CD4-positive, alpha-beta T cell (primary cell): ENCODE results near the gene AGXT2. TPM values are rescaled to one million over a fixed set of nuclear protein-coding genes. Genes with fewer than 3 reads are reported as not detected.

Experiments used
- ATAC-seq: fragments of 200-7000 bp; cut with Tn5 transposase; one replicate; pipeline ENCODE4 v1.10.0; 2022; ENCODE audit warnings: mild to moderate bottlenecking; ENCODE audit not compliant: poor library complexity
- CTCF ChIA-PET: fragments of 350-600 bp; sonication (Branson Sonifier 250); formaldehyde crosslinking; loops from one replicate; lab custom pipeline; 2021; ENCODE audit warnings: antibody characterized with exemption, inconsistent platforms; lab: Charles Lee
- POLR2A ChIA-PET: fragments of 350-600 bp; sonication (Branson Sonifier 250); formaldehyde crosslinking; loops from one replicate; lab custom pipeline; 2021; ENCODE audit warnings: antibody characterized with exemption, inconsistent platforms; lab: Charles Lee
- DNase-seq, 14 experiments: peaks; one replicate each; pipeline ENCODE4 v3.0.0-alpha.2; 2013 to 2020; ENCODE audit warnings: mixed read lengths in 2 of 14
- H3K27ac ChIP-seq, 2 donors: one replicate each; pipeline versions ENCODE4 v1.5.1 to v1.7.0; 2013; ENCODE audit warnings: low read length in 2 of 2, low read depth in 1 of 2, mild to moderate bottlenecking in 1 of 2
- H3K27me3 ChIP-seq, 2 experiments: 1 replicate in 1 of 2; 2 replicates in 1 of 2; pipeline versions ENCODE4 v1.6.1 to v1.7.0; 2013; ENCODE audit warnings: low read length in 2 of 2, control low read depth in 1 of 2, mild to moderate bottlenecking in 1 of 2, moderate library complexity in 1 of 2; ENCODE audit not compliant: insufficient read depth in 2 of 2, control insufficient read depth in 1 of 2
- H3K36me3 ChIP-seq: one replicate; pipeline ENCODE4 v1.6.1; 2013; ENCODE audit warnings: low read length, control low read depth; ENCODE audit not compliant: insufficient read depth
- H3K4me1 ChIP-seq: one replicate; pipeline ENCODE4 v1.6.1; 2013; ENCODE audit warnings: low read length, control low read depth; ENCODE audit not compliant: insufficient read depth
- H3K4me3 ChIP-seq: one replicate; pipeline ENCODE4 v1.5.1; 2013; ENCODE audit warnings: mild to moderate bottlenecking, low read length, moderate library complexity
- H3K9me3 ChIP-seq, 2 experiments: 1 replicate in 1 of 2; 2 replicates in 1 of 2; pipeline versions ENCODE4 v1.6.1 to v1.7.0; 2013; ENCODE audit warnings: low read length in 2 of 2, mild to moderate bottlenecking in 2 of 2, control low read depth in 1 of 2, moderate library complexity in 1 of 2; ENCODE audit not compliant: control insufficient read depth in 1 of 2, insufficient read depth in 1 of 2
- H3K27ac Mint-ChIP-seq: one replicate; pipeline ENCODE4 v1.8.0; 2020; ENCODE audit warnings: mixed read lengths
- H3K27me3 Mint-ChIP-seq: one replicate; pipeline ENCODE4 v1.8.0; 2021; ENCODE audit warnings: mixed read lengths
- H3K36me3 Mint-ChIP-seq: one replicate; pipeline ENCODE4 v1.8.0; 2021; ENCODE audit warnings: low read depth, mixed read lengths
- H3K4me1 Mint-ChIP-seq: one replicate; pipeline ENCODE4 v1.8.0; 2021; ENCODE audit warnings: low read depth, mixed read lengths
- H3K4me3 Mint-ChIP-seq: one replicate; pipeline ENCODE4 v1.8.0; 2020; ENCODE audit warnings: mild to moderate bottlenecking, mixed read lengths
- H3K9me3 Mint-ChIP-seq: one replicate; pipeline ENCODE4 v1.8.0; 2020; ENCODE audit warnings: mixed read lengths
- CTCF ChIP-seq: fragments of 200-600 bp; IDR thresholded peaks from one replicate; pipeline ENCODE4 v1.8.0; 2022; ENCODE audit warnings: antibody characterized with exemption, mild to moderate bottlenecking
- intact Hi-C, 2 experiments: fragments of 100-400 bp; cut with DNase I in 1 of 2; cut with micrococcal nuclease in 1 of 2; formaldehyde crosslinking; loops; one replicate each; pipeline versions ENCODE4 v1.15.1 to v1.9.0; 2023 to 2025; cut with DNase I, micrococcal nuclease
- total RNA-seq, 174 experiments: library from RNA in 2 of 174; stranded (reverse) in 2 of 174; gene quantifications; one replicate each; pipeline ENCODE4 v1.2.3 and lab custom pipeline; 2021 to 2026

The AGXT2 gene
- total RNA-seq, 2 experiments from 2014 or later = not detected

GRCh38 chr5:34986965-34987364 lies 60.8 kb downstream of the AGXT2 start:
- no peaks in the 10 kb centered on the region for H3K4me1 Mint-ChIP-seq
- H3K27me3 ChIP-seq = peaks cover 0 to 10% of the 10 kb centered on the region in 2 experiments
- CTCF ChIA-PET = no interaction called here
- DNase-seq (no peak), ATAC-seq (no peak)
- H3K9me3 ChIP-seq = peaks cover 8 to 18% of the 10 kb centered on the region in 2 experiments
- H3K36me3 ChIP-seq = no peaks in the 10 kb centered on the region
- H3K9me3 Mint-ChIP-seq = peaks cover 9% of the 10 kb centered on the region
- H3K4me3 Mint-ChIP-seq = no peak overlapping the region
- no peak for TF ChIP-seq CTCF
- H3K27ac ChIP-seq = no peak overlapping the region
- intact Hi-C loops = no loop called here
- H3K36me3 Mint-ChIP-seq = no peaks in the 10 kb centered on the region
- H3K27ac Mint-ChIP-seq = no peak overlapping the region
- H3K4me1 ChIP-seq = no peaks in the 10 kb centered on the region
- POLR2A ChIA-PET = no interaction called here
- H3K27me3 Mint-ChIP-seq = peaks cover 44% of the 10 kb centered on the region
- H3K4me3 ChIP-seq = no peak overlapping the region

DNA sequence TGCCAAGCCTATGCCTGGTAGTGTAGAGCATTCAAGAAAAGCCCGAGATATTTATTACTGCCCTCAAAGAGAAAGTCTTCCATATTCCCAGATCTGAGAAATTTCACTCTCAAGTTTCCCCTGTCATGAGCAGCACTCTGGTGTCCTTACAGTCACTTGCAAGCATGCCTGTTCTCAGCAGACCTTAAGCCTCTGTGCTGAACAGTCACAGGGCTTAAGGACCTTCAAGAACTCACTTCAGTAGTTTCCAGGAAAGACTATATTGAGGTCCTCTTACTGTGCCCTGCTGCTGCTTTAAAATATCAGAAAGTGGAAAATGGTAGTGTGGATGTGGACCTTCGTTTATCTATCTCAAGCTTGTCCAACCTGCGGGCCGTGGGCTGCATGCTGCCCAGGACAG lies 64.9 kb downstream of the AGXT2 start:
- no peak overlapping the region for H3K4me3 Mint-ChIP-seq
- TF ChIP-seq CTCF = no peak
- Histone ChIP-seq H3K36me3 (no peaks in the 10 kb centered on the region), H3K4me3 (no peak overlapping the region), H3K9me3 (peaks cover 12 to 18% of the 10 kb centered on the region in 2 experiments), H3K27me3 (no peaks in the 10 kb centered on the region), H3K27ac (no peak overlapping the region), H3K4me1 (no peaks in the 10 kb centered on the region)
- H3K9me3 Mint-ChIP-seq = peaks cover 11% of the 10 kb centered on the region
- H3K27ac Mint-ChIP-seq = no peak overlapping the region
- DNase-seq = no peak
- ATAC-seq = no peak
- no peaks in the 10 kb centered on the region for H3K36me3 Mint-ChIP-seq
- POLR2A ChIA-PET = no interaction called here
- H3K4me1 Mint-ChIP-seq = no peaks in the 10 kb centered on the region
- peaks cover 18% of the 10 kb centered on the region for H3K27me3 Mint-ChIP-seq
- CTCF ChIA-PET = no interaction called here
- intact Hi-C loops = no loop called here

- ChIA-PET CTCF (interaction anchor here (0.6 kb wide), 1 partner anchor 1213 kb away, joined by 4 read pairs; no protein-coding TSS in a partner anchor), POLR2A (no interaction called here)
- Mint-ChIP-seq H3K36me3 (no peaks in the 10 kb centered on the region), H3K4me1 (no peaks in the 10 kb centered on the region), H3K9me3 (peaks cover 2% of the 10 kb centered on the region), H3K4me3 (no peak overlapping the region), H3K27me3 (no peaks in the 10 kb centered on the region), H3K27ac (no peak overlapping the region)
- Histone ChIP-seq H3K36me3 (no peaks in the 10 kb centered on the region), H3K9me3 (peaks cover 0 to 4% of the 10 kb centered on the region in 2 experiments), H3K4me1 (no peaks in the 10 kb centered on the region), H3K27ac (no peak overlapping the region), H3K4me3 (no peak overlapping the region), H3K27me3 (no peaks in the 10 kb centered on the region)
- no peak for TF ChIP-seq CTCF
- DNase-seq (no peak), ATAC-seq (no peak)
- intact Hi-C loops = no loop called here
Measured at GRCh38 chr5:34978681-34979080, 69.1 kb downstream of the AGXT2 start.
